ENCODE results near the gene PON2.
"Not testable (repeated sequence)": the region's sequence is repeated elsewhere in the genome, so short reads cannot be mapped to it uniquely, and the experiment has no call there.

PON2 gene

DNA sequence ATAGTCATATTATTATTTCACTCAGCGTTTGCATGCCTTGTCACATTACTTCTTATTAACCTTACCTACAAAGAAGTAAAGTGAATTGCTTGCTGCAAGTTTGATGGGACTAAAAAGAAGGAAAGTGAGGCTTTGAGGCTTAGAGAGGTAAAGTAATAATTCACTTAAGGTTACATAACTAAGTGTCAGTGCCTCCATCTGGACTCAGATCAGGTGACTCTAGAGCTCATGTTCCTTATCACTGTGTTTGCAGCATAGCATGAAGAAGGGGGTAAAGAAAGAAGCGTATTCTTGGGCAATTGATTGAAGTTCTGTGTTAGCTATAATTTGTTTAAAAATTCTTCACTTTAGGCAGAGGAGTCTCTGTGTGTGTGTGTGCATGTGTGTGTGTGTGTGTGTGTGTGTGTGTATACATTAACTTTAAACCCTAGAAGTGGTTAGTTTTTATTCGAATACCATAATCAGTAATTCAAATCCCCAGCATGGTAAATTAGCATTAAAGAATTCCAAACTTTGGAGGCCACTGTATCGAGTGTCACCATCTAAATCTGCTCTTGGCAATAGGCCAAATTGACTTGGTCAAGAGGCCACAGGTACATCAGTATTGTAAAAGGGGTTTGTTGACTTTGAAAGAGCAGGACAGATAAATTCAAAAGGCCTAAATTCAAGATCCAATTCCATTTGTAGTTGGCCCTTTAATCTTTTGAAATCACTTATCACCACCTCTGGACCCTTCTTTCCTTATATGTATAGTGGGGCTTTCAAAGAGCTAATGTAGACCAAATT, 36.5 kb downstream of the PON2 start:
- DNase-seq, result peak in 1 of 2 experiments; percentile 5

GRCh38 chr7:95397381-95397780, 37.4 kb downstream of the PON2 start:
- no peak for DNase-seq

- no peak for DNase-seq
Observed at GRCh38 chr7:95396136-95397032, 38.4 kb downstream of the PON2 start, which contains the start of gene PON3. Gene PON3 (minus strand): TSS chr7:95396375. CDS start chr7:95396350, 25 bp downstream.

DNA sequence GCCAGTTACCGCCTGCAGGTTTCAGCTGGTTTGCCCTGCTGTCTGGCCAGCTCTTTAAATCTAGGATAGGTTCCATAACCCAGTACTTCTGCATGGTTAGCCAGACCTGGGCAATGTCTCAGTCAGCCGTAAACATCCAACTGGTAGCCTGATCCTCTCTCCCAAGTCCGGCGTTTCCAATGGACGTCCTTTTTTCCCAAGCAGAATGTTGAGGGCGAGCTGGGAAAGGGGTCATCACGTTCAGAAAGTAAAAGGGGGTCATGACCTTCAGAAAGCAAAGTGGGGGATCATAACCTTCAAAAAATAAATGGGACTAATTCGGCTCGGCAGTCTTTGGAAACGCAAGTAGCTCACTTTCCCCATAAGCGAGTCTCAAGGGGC, 39.1 kb downstream of the PON2 start:
- no peak for DNase-seq

DNA sequence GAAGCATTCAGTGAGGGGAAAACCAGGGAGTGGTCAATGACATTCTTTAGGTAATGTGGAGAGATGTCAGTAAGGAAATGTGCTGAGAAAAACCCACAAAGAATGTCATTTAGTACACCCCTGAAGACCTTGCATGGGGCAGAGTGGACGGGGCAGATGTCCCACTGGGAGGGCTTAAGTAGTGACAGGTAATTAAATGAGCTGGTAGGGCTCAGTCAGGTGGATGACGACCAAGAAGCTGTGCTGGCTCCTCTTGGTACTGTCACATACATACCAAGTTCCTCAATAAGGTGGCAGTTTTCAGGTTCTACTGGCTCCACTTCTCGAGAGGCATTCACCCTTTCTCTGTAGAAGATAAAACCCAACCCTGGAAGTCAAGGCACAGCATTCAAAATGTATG, 40.5 kb downstream of the PON2 start:
- DNase-seq, result no peak

DNA sequence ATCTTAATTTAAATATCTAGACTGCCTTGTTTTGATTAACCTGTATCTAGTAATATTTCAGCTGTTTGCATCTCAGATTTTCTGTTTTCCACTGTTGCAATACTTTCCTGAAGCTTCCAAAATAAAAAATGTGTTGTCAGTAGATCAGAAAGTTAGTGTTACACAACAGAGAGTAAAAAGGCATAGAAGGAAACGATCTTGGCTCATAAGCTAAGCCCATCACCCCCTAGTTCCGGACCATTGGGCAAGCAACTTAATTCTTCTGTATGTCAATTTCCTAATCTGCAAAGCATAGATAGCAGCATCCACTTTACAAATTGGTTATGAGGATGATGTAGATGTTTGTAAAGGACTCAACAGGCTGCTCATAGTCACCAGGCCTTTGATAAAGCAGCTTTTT, 43.1 kb downstream of the PON2 start:
- no peak for DNase-seq

GRCh38 chr7:95389516-95389915, 45.3 kb downstream of the PON2 start:
- DNase-seq, result no peak

DNA sequence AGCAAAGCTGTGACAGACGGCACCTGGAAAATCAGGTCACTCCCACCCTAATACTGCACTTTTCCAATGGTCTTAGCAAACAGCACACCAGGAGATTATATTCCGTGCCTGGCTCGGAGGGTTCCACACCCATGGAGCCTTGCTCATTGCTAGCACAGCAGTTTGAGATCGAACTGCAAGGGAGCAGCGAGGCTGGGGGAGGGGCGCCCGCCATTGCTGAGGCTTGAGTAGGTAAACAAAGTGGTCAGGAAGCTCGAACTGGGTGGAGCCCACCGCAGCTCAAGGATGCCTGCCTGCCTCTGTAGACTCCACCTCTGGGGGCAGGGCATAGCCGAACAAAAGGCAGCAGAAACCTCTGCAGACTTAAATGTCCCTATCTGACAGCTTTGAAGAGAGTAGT, 55.4 kb downstream of the PON2 start:
- not testable (repeated sequence) for DNase-seq

GRCh38 chr7:95376632-95377400, 58.0 kb downstream of the PON2 start:
- no peak for DNase-seq

DNA sequence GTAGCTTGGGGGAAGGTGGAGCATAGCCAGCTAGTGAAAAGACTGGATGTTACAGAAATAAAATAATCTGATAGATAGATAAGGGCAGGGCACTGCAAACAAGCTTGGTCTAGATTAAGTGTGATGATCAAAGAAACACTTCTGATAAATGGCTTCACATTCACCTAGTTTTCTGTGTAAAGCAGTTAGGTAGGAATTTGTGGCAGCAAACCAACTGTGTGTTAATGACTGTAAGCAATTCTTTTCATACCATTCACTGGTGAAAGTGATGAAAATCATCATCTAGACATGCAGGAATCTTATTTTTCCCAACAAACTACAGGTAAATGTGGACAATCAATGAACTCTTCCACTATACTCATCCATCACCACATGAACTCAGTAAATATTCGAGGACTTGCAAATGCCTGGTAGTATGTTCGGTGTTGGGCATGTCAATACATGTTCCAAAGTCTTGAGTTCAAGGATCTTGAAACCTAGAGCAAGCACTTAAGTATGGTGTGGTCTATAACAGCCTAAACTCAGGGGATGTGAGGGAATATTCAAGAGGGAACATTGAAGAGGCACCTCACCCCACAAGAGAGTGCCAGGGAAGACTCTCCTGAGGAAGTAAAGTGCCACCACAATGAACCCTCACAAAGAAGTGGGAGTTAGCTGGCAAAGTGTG, 59.1 kb downstream of the PON2 start:
- no peak for DNase-seq

DNA sequence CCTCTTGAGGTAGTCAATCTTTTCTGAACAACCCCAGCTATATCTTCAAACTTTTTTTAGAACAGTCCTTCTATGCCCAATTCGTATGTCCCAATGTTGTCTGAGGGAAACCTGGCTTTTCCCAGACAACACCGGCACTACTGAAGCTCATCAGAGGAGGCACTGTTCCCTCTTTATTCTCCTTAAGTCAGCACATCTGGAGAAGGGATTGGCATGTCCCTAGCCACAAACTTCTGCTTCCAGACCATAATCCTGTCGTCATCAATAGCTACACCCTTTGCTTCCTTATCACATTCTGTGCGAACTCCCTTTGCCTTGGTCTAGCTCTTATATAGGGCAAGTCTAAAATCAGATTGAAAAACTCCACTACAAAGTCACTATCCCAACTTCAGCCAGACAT, 61.5 kb downstream of the PON2 start:
- DNase-seq, result no peak

GRCh38 chr7:95368235-95368634, 66.6 kb downstream of the PON2 start:
- DNase-seq, result no peak

GRCh38 chr7:95367606-95368005, 67.2 kb downstream of the PON2 start:
- no peak for DNase-seq

DNA sequence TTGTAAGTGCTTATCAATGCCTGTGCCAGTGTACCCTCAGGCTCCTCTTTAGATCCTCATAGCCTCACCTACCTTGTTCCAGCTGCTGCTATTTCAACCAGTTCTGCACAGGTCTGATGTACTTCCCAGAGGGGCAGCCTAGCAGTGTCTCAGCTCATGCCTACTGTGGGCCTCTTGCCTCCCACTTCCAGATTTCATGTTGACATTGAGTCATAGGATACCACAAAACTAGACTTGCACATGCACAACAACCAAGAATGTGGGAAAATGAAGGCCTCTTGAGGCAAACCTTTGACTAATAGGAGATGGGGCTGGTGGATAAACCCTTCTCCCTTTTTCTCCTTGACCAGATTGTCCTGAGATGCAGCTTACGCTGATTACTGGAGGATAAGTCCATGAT, 69.7 kb downstream of the PON2 start:
- no peak for DNase-seq

- no peak for DNase-seq
Observed at GRCh38 chr7:95357623-95358022, 77.2 kb downstream of the PON2 start.

All from SHP77 (cell line).